Mucosa of descending colon (tissue), 3 donors: Measurements from ENCODE around the gene CEP152. TPM values are rescaled to one million over a fixed set of nuclear protein-coding genes. Genes with fewer than 3 reads are reported as not detected.

Source experiments
- ATAC-seq: fragments of 200-7000 bp; cut with Tn5 transposase; one replicate; pipeline ENCODE4 v1.9.1; 2020; ENCODE audit warnings: mild to moderate bottlenecking, moderate library complexity
- DNase-seq, 3 donors: peaks; one replicate each; pipeline ENCODE4 v3.0.0-alpha.2; 2020
- H3K36me3 ChIP-seq: fragments of 200-600 bp; one replicate; pipeline ENCODE4 v1.8.0; 2021; ENCODE audit warnings: low read depth, mild to moderate bottlenecking
- H3K4me1 ChIP-seq: fragments of 200-600 bp; one replicate; pipeline ENCODE4 v1.8.0; 2021; ENCODE audit warnings: low read depth, mild to moderate bottlenecking
- H3K4me3 ChIP-seq: fragments of 200-600 bp; one replicate; pipeline ENCODE4 v1.8.0; 2021; ENCODE audit warnings: mild to moderate bottlenecking
- H3K9me3 ChIP-seq: fragments of 200-600 bp; one replicate; pipeline ENCODE4 v1.8.0; 2021; ENCODE audit warnings: mild to moderate bottlenecking
- CTCF ChIP-seq: fragments of 200-600 bp; IDR thresholded peaks from one replicate; pipeline ENCODE4 v1.8.0; 2022; ENCODE audit warnings: antibody characterized with exemption, mild to moderate bottlenecking
- intact Hi-C, 2 donors: fragments of 100-400 bp; cut with DNase I in 1 of 2; cut with micrococcal nuclease in 1 of 2; formaldehyde crosslinking; loops; one replicate each; pipeline versions ENCODE4 v1.11.0 to v1.11.1; 2022; cut with DNase I, micrococcal nuclease
- total RNA-seq, 3 donors: library from RNA; stranded (reverse); fragmentation: NEBNext Ultra II Directional in 2 of 3; extraction: Animal tissue kit (Norgen Biotek cat#: 25700) in 2 of 3; gene quantifications; one replicate each; pipeline versions ENCODE4 v1.2.1 to v1.2.4, GENCODE V29; 2021 to 2023
- donor health status: DM: no; HTN: no; CAD: no; lungs with moderate emphysema.
- donor health status: DM: no; HTN: no; CAD: no.
- donor health status: DM: no; HTN: yes; CAD: no.

CEP152 gene
- total RNA-seq, 3 donors from 2014 or later, result 7.0 to 9.4 (median 7.8) TPM

- H3K4me3 ChIP-seq, result no peak overlapping the region
- H3K9me3 ChIP-seq, result peaks cover 12% of the 10 kb centered on the region
- no peak for ATAC-seq
- TF ChIP-seq CTCF, result no peak
- no peaks in the 10 kb centered on the region for H3K4me1 ChIP-seq
- DNase-seq, result no peak
- intact Hi-C loops, result no loop called here
- H3K36me3 ChIP-seq, result no peaks in the 10 kb centered on the region
These were observed 98.3 kb downstream of the CEP152 start for GRCh38 chr15:48712546-48712945.

GRCh38 chr15:48710952-48711495 is 99.8 kb downstream of the CEP152 start:
- Histone ChIP-seq H3K4me1 (no peaks in the 10 kb centered on the region), H3K9me3 (peaks cover 9% of the 10 kb centered on the region), H3K4me3 (no peak overlapping the region), H3K36me3 (no peaks in the 10 kb centered on the region)
- DNase-seq (no peak), ATAC-seq (no peak)
- intact Hi-C loops, result no loop called here
- no peak for TF ChIP-seq CTCF

- no peaks in the 10 kb centered on the region for H3K36me3 ChIP-seq
- intact Hi-C loops, result no loop called here
- DNase-seq (no peak), ATAC-seq (no peak)
- H3K9me3 ChIP-seq, result no peaks in the 10 kb centered on the region
- H3K4me1 ChIP-seq, result no peaks in the 10 kb centered on the region
- H3K4me3 ChIP-seq, result no peak overlapping the region
- no peak for TF ChIP-seq CTCF
These were observed 102.2 kb downstream of the CEP152 start for GRCh38 chr15:48708641-48709040.

GRCh38 chr15:48705381-48705780 is 105.5 kb downstream of the CEP152 start:
- H3K9me3 ChIP-seq, result no peaks in the 10 kb centered on the region
- TF ChIP-seq CTCF, result no peak
- H3K4me1 ChIP-seq, result no peaks in the 10 kb centered on the region
- H3K36me3 ChIP-seq, result no peaks in the 10 kb centered on the region
- ATAC-seq (no peak), DNase-seq (no peak)
- H3K4me3 ChIP-seq, result no peak overlapping the region
- intact Hi-C loops, result no loop called here

GRCh38 chr15:48703544-48703943 is 107.3 kb downstream of the CEP152 start:
- DNase-seq, result no peak
- Histone ChIP-seq H3K9me3 (no peaks in the 10 kb centered on the region), H3K4me3 (no peak overlapping the region), H3K36me3 (no peaks in the 10 kb centered on the region), H3K4me1 (no peaks in the 10 kb centered on the region)
- ATAC-seq, result no peak
- no peak for TF ChIP-seq CTCF
- intact Hi-C loops, result no loop called here
